Left kidney (tissue), 2 donors: Measurements from ENCODE around the gene HOXA4. TPM values are rescaled to one million over a fixed set of nuclear protein-coding genes. Genes with fewer than 3 reads are reported as not detected.
A peak's percentile ranks its signal among the peaks of the same experiment; 100 is the strongest.

Source experiments
- DNase-seq: peaks from one replicate; pipeline ENCODE4 v3.0.0-alpha.2; 2013
- polyA plus RNA-seq: library from polyadenylated mRNA; unstranded; fragments of 120-200 nt; gene quantifications from one replicate; pipeline ENCODE4 v1.2.1, GENCODE V29; 2013; ENCODE audit not compliant: insufficient read length

HOXA4 gene
- polyA plus RNA-seq, 1 donor: 28.6 TPM

DNA sequence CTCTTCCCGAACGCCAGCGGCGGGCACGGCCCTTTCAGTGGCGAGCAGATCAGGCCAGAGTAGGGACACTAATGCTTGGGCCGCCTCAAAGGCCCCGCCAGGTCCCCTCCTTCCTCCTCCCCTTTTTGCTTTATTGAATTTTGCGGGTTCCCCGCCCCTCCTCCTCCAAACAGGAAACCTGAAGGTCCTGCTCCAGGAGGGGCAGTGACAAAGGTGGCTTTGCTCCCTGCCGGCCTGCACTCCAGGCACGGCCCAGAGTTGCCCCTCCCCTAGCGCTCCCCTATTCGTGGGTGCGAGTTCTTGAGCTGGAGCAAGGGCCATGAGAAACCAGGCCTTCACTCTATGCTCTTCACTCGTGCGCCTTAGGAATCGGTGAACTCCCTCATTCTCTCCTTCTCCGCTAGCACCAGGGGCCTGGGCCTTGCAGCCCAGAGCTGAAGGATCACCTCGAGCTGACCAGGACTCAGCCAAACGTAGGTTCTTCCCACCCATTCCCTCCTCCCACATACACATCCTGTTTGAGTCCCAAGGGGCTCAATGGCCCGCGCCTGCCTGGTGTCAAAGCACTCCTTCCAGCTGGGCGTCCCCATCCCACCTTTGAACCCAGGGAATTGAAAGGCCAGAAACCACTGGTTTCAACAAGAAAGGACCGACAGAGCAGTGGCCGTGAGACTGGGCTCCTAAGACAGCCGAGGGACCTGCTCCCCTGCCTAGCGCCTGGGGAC is 17.6 kb upstream of the HOXA4 start:
- DNase-seq: no peak

- DNase-seq: no peak
These were observed 16.9 kb upstream of the HOXA4 start, which contains the start of gene HOXA6 for GRCh38 chr7:27147199-27148030. HOXA6 (minus strand) TSS chr7:27147774; CDS start chr7:27147749, 25 bp downstream.

GRCh38 chr7:27146491-27147198 is 16.1 kb upstream of the HOXA4 start:
- no peak for DNase-seq

GRCh38 chr7:27145914-27146412 is 15.4 kb upstream of the HOXA4 start:
- DNase-seq: no peak

DNA sequence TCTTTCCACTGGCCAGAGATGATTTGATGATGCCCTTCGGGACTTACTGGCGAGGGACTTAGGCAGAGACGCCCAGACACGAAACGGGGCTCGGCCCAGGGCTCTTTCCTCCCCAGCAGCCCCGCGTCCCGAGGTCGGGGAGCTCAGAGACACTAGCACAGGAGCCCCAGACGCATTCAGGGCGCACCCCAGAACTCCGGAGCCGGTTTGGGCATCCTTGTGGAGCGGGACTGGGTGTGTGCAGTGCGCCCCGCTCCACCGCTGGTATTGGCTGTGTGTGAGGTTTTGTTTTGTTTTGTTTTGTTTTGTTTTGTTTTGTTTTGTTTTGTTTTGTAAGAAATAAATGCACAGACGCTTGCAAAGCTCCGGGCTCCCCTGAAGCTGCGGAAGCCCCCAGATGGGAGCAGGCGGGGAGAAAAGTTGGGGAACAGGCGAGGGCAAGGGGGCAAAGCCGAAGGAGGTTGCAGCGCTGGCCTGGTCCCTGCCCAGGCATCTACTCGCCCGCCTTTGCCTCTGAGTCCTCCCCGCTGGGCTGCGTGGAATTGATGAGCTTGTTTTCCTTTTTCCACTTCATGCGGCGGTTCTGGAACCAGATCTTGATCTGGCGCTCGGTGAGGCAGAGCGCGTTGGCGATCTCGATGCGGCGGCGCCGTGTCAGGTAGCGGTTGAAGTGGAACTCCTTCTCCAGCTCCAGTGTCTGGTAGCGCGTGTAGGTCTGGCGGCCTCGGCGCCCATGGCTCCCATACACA is 14.8 kb upstream of the HOXA4 start:
- no peak for DNase-seq

GRCh38 chr7:27144781-27145164 is 14.2 kb upstream of the HOXA4 start:
- no peak for DNase-seq

DNA sequence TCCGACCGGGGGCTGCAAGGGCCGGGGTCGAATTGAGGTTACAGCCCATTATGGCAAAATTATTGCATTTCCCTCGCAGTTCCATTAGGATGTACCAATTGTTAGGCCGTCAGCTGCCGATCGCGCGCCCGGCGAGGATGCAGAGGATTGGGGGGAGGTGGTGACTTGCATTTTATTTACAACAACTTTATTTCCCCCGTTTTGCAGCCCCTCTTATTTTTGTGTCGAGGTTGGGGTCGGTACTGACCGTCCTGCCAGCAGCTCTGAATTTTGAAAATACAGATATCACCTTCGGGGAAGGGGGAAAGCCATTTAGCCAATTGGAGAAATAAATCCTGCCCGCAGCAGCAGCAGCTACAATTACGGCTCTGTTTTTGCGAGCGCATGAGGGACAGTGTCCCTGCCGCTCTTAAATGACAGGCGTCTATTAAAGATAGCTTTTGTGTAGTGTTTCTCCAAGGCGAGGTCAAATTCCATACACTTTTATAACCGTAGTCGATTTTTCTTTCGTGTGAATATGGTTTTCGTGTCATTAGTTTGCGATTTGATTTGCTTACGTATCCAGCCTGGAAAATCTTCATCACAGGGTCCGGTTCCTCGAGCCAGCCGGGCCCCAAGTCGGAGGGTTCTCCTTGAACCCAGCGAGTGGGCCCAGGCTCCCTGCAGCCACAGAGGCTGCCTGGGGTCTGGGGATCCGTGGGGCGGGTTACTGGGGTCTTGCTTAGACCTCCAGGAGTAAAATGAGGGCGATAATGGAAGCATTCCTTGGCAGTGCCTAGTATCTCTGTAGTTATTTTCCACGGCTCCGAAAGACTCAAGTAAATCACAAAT is 13.6 kb upstream of the HOXA4 start:
- DNase-seq: no peak

GRCh38 chr7:27143023-27143949 is 12.7 kb upstream of the HOXA4 start, which contains the start of gene HOXA5:
HOXA5 (minus strand) TSS chr7:27143681; CDS start chr7:27143607, 74 bp downstream.
- peak; percentile 91 for DNase-seq

GRCh38 chr7:27142580-27143022 is 12.0 kb upstream of the HOXA4 start:
- no peak for DNase-seq

DNA sequence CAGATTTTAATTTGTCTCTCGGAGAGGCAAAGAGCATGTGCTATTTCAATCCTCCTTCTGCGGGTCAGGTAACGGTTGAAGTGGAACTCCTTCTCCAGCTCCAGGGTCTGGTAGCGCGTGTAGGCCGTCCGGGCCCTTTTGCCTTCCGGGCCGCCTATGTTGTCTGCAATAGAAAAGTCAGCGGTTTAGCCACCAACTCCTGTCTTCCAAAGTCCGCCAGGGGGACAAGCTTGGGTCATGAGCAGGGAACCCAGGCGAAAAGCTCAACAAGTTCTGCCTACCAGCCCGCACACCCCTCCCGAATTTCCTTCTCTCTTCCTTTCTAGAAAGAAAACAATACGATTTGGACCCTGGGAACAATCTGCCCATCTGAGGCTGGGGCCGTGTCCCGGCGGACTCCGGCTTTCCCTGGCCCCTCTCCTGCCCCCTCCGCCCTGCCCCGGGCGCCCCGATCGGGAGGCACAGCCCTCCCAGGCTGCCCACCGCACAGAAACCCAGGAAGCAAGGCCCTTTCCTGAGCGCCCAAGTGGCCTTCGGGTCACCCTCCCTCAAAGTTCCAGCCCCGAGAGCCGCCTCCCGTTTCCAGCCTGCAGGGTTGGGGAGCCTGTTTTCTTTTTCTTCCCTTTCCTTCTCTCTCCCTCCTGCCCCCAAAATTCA is 11.5 kb upstream of the HOXA4 start:
- no peak for DNase-seq

DNA sequence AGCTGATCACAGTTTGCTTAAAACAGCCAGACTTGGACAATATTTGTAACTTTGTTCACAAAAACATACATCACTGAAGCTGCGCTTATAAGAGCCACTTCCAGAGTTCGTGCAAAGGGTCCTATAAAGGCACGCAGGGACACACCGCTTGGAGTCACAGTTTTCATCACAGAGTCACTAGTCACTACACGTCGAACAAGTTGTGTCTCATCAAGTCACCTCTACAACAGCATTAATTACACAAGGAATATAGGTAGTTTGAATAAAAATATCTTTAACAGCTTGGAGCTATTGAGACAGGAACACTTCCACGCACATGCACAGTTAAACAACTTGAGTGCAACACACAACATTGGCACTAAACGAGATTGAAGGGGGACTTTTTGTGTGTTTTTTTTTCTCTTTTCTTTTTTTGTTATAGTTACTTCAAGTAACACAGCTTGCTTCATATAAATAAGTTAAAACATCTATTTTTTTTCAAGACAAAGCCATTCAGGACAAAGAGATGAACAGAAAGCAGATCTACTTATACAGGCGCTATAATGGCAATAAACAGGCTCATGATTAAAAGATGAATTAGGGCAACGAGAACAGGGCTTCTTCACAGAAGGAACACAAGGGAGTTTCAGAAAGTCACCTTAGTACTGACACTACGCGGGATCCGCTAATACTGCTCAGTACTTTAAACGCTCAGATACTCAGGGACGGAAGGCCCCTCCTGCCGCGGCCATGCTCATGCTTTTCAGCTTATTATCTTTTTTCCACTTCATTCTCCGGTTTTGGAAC is 10.8 kb upstream of the HOXA4 start:
- no peak for DNase-seq

DNA sequence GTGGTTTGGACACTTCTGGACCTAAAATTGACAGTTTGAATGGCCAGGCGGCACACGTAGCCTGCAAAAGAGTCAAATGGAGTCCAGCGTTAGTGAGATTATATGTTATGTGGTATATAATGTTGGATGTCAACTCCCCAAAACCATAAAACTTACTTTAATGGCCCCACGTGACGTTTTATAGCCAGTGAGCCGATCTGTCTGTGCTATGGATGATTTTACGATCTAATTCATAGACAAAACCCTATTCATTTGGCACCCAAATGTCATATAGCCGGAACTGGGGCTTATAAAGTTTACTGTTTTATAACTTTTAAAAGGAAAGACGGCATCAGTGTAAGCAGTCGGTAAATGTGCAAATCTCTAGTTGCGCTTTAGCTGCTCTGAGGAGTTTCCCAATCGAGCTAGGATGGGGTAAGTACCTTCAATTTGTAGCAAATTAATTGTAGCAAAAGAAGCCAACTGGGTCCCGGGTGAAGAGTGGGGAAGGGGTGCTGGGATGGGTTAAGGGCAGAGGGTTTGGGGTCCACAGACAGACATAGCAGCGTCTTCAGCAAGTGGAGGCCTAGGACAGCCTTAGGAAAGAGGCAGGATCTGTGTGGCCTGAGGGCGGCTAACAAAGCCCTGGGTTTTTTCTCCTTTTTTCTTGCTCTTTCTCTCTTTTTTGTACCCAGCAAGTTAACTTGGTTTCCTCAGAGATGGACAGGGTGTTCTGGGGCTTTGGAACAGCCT is 9.7 kb upstream of the HOXA4 start:
- DNase-seq: peak; percentile 83

DNA sequence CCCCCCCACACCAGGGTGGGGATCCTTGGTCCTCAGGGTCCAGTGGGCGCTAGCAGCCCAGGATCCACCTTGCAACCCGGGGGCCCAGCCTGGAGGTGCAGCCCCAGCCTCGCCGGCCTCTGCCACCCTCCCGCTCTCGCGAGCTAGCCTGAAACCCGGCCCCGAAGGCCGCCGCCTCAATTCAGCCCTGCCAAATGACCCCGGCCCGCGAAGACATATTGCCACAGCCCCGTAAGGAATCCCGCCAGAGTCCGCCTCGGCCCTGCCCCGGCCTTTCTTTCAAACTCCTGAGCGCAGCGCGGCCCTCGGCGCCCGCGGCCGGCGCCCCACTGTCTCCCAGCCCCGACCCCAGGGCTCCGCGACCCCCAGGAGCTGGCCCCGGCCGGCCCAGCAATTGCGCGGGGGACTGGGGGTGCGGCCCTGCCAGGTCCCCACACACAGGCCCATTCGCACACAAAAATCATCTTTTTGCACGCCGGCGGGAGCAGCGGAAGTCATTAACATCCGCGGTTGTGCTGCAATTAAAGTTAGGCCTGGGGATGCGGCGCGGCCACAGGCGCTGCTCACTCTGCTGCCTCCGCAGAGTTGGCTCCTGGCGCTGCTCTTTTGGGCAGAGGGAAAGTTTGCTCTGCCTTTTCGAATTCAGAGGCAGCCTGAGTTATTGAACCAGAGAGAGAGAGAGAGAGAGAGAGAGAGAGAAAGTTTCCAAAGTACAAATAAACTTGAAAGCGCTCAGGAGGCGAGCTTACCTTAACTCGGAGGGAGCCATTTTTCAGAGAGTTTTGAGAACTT is 9.0 kb upstream of the HOXA4 start:
- DNase-seq: no peak

DNA sequence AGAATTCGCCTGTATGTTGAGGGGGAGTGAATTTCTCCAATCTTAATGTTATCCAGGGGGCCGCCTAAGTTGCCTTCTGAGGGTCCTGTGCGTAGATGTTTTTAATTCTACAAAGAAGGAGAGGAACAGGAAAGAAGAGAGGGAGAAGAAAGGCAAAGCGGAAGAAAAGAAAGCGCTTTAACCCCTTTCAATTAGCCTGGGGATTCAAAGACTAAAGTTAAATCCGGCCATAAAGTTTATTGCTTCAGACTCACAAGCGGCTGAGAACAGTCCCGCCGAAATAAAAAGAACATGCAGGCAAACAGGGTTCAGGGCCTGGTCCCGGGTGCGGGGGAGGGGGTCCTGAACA is 8.4 kb upstream of the HOXA4 start:
- DNase-seq: no peak

- DNase-seq: no peak
These were observed 7.9 kb upstream of the HOXA4 start for GRCh38 chr7:27138472-27138871.

GRCh38 chr7:27137640-27138315 is 7.2 kb upstream of the HOXA4 start:
- DNase-seq: no peak
